DMS114 treated with DMSO at 0.1 percent for 48 hours (cell line): ENCODE data around the gene MAP3K1.

Experiments
- DNase-seq: peaks from one replicate; lab custom pipeline; 2025; ENCODE audit not compliant: unreplicated experiment; lab: John Stamatoyannopoulos, UW

The MAP3K1 gene

GRCh38 chr5:56900858-56901578 lies 85.7 kb downstream of the MAP3K1 start:
- peak; percentile 25 for DNase-seq

- peak; percentile 46 for DNase-seq
Observed at GRCh38 chr5:56908942-56909293, 93.6 kb downstream of the MAP3K1 start.

GRCh38 chr5:56909294-56910209 lies 94.2 kb downstream of the MAP3K1 start, which contains the start of gene SETD9:
Gene SETD9, plus strand, starts transcription at chr5:56909596. Its CDS starts 50 bp downstream, at chr5:56909646.
- peak; percentile 92 for DNase-seq

GRCh38 chr5:56910210-56910965 lies 95.0 kb downstream of the MAP3K1 start:
- DNase-seq, result no peak

- DNase-seq, result no peak
Observed at GRCh38 chr5:56913766-56914165, 98.4 kb downstream of the MAP3K1 start.

GRCh38 chr5:56914678-56915077 lies 99.3 kb downstream of the MAP3K1 start:
- no peak for DNase-seq

GRCh38 chr5:56917534-56917933 lies 102.2 kb downstream of the MAP3K1 start:
- DNase-seq, result no peak

- DNase-seq, result no peak
Observed at GRCh38 chr5:56918054-56918453, 102.7 kb downstream of the MAP3K1 start.

GRCh38 chr5:56919942-56920662 lies 104.8 kb downstream of the MAP3K1 start:
- no peak for DNase-seq

GRCh38 chr5:56922922-56923321 lies 107.6 kb downstream of the MAP3K1 start:
- no peak for DNase-seq

- DNase-seq, result no peak
Observed at GRCh38 chr5:56934325-56934724, 119.0 kb downstream of the MAP3K1 start.

- no peak for DNase-seq
Observed at GRCh38 chr5:56938858-56939257, 123.5 kb downstream of the MAP3K1 start.

GRCh38 chr5:56941981-56942380 lies 126.6 kb downstream of the MAP3K1 start:
- DNase-seq, result no peak
